GM19397 (cell line): ENCODE measurements around the gene SS18L1.
"Not testable (repeated sequence)": the region's sequence is repeated elsewhere in the genome, so short reads cannot be mapped to it uniquely, and the experiment has no call there.

Source experiments
- ATAC-seq: cut with Tn5 transposase; IDR thresholded peaks from one replicate; pipeline ENCODE4 v1.9.1; 2021; ENCODE audit warnings: mild to moderate bottlenecking, moderate library complexity; ENCODE audit not compliant: unreplicated experiment

SS18L1 gene

GRCh38 chr20:62136283-62137091, 7.1 kb upstream of the SS18L1 start:
- no peak for ATAC-seq

GRCh38 chr20:62137092-62137384, 6.5 kb upstream of the SS18L1 start:
- no peak for ATAC-seq

GRCh38 chr20:62137478-62138203, 5.9 kb upstream of the SS18L1 start:
- ATAC-seq = no peak

GRCh38 chr20:62138204-62138543, 5.4 kb upstream of the SS18L1 start:
- ATAC-seq = no peak

- ATAC-seq = no peak
Observed at GRCh38 chr20:62138912-62139311, 4.7 kb upstream of the SS18L1 start.

GRCh38 chr20:62139636-62140035, 3.9 kb upstream of the SS18L1 start:
- no peak for ATAC-seq

GRCh38 chr20:62141043-62141396, 2.5 kb upstream of the SS18L1 start:
- ATAC-seq = no peak

- no peak for ATAC-seq
Observed at GRCh38 chr20:62141397-62142251, 1.9 kb upstream of the SS18L1 start.

- peak; percentile 22 for ATAC-seq
Observed at GRCh38 chr20:62142252-62143080, 1.1 kb upstream of the SS18L1 start.

- ATAC-seq = peak; percentile 21
Observed at GRCh38 chr20:62143957-62144825, 622 bp downstream of the SS18L1 start.

GRCh38 chr20:62145688-62146018, 2.1 kb downstream of the SS18L1 start:
- no peak for ATAC-seq

GRCh38 chr20:62146019-62146755, 2.6 kb downstream of the SS18L1 start:
- no peak for ATAC-seq

GRCh38 chr20:62147125-62147524, 3.6 kb downstream of the SS18L1 start:
- ATAC-seq = no peak

GRCh38 chr20:62147528-62147927, 4.0 kb downstream of the SS18L1 start:
- no peak for ATAC-seq

- ATAC-seq = not testable (repeated sequence)
Observed at GRCh38 chr20:62148383-62148782, 4.8 kb downstream of the SS18L1 start.

- ATAC-seq = no peak
Observed at GRCh38 chr20:62148908-62149314, 5.3 kb downstream of the SS18L1 start.

GRCh38 chr20:62149532-62150309, 6.2 kb downstream of the SS18L1 start:
- ATAC-seq = no peak

GRCh38 chr20:62150310-62150575, 6.7 kb downstream of the SS18L1 start:
- no peak for ATAC-seq

- ATAC-seq = no peak
Observed at GRCh38 chr20:62151225-62151624, 7.7 kb downstream of the SS18L1 start.
